Endothelial cell of umbilical vein (primary cell): ENCODE measurements around the gene SNORC. TPM values are rescaled to one million over a fixed set of nuclear protein-coding genes. Genes with fewer than 3 reads are reported as not detected.

Experiments
- BruUV-seq: library from RNA; stranded (reverse); fragments of 400-500 nt; replicated peaks from 2 replicates; lab custom pipeline; 2021; lab: Mats Ljungman, UMichigan
- CTCF ChIA-PET: fragments of 300-600, 350-600 bp; sonication (Branson Sonifier 250); formaldehyde crosslinking; loops from one replicate; lab custom pipeline; 2021; ENCODE audit warnings: antibody characterized with exemption, inconsistent platforms; lab: Charles Lee
- POLR2A ChIA-PET: fragments of 300-600, 350-600 bp; sonication (Branson Sonifier 250); formaldehyde crosslinking; loops from one replicate; lab custom pipeline; 2021; ENCODE audit warnings: antibody characterized with exemption, inconsistent platforms; lab: Charles Lee
- DNase-seq: peaks from one replicate; pipeline ENCODE4 v3.0.0-alpha.2; 2011; ENCODE audit warnings: low read depth, low spot score
- FAIRE-seq: peaks from 2 replicates; lab custom pipeline; 2011; peaks lifted over from hg19 to GRCh38; lab: Jason Lieb, UNC
- H2AFZ ChIP-seq: 2 replicates; pipeline ENCODE4 v1.6.0; 2012; ENCODE audit warnings: low read depth, low read length, control low read depth, inconsistent platforms
- H3K27ac ChIP-seq: 2 replicates; pipeline ENCODE4 v1.5.1; 2011; ENCODE audit warnings: low read depth, mild to moderate bottlenecking, control low read depth, low read length, moderate library complexity; ENCODE audit not compliant: insufficient read depth
- H3K27me3 ChIP-seq, 2 experiments: 2 replicates each; pipeline versions ENCODE4 v1.6.0 to v1.6.1; 2011; ENCODE audit warnings: low read length in 2 of 2, mixed read lengths in 1 of 2; ENCODE audit not compliant: control insufficient read depth in 2 of 2, insufficient read depth in 2 of 2
- H3K36me3 ChIP-seq, 2 experiments: 2 replicates in 1 of 2; 3 replicates in 1 of 2; pipeline ENCODE4 v1.5.1; 2011; ENCODE audit warnings: low read length in 2 of 2, mild to moderate bottlenecking in 1 of 2, moderate library complexity in 1 of 2; ENCODE audit not compliant: control insufficient read depth in 2 of 2, insufficient read depth in 2 of 2; ENCODE audit errors: extremely low read depth in 1 of 2
- H3K4me1 ChIP-seq: 3 replicates; pipeline ENCODE4 v1.5.1; 2011; ENCODE audit warnings: mild to moderate bottlenecking, low read length; ENCODE audit not compliant: control insufficient read depth, insufficient read depth; ENCODE audit errors: extremely low read depth
- H3K4me2 ChIP-seq: 2 replicates; pipeline ENCODE4 v1.6.1; 2011; ENCODE audit warnings: low read length, control low read depth, mixed read lengths; ENCODE audit not compliant: insufficient read depth
- H3K4me3 ChIP-seq, 3 experiments: fragments of 200-600 bp in 1 of 3; sonication (generic), shearing (Covaris generic) in 1 of 3; replicated peaks in 1 of 3; 2 replicates each; pipeline ENCODE4 v1.5.1; 2011 to 2016; ENCODE audit warnings: control low read depth in 3 of 3, low read length in 3 of 3, mild to moderate bottlenecking in 2 of 3, inconsistent platforms in 1 of 3, low read depth in 1 of 3, moderate library complexity in 1 of 3; ENCODE audit not compliant: insufficient read depth in 1 of 3
- H3K79me2 ChIP-seq: 2 replicates; pipeline ENCODE4 v1.6.0; 2012; ENCODE audit warnings: low read length, inconsistent platforms; ENCODE audit not compliant: control insufficient read depth, insufficient read depth
- H3K9ac ChIP-seq: replicated peaks from 2 replicates; pipeline ENCODE3; 2011; ENCODE audit warnings: low read length, control low read depth; ENCODE audit not compliant: insufficient read depth; ENCODE audit errors: extremely low read depth
- H3K9me1 ChIP-seq: replicated peaks from 3 replicates; pipeline ENCODE4 v1.6.0; 2011; ENCODE audit warnings: mild to moderate bottlenecking, low read length; ENCODE audit not compliant: control insufficient read depth, insufficient read depth; ENCODE audit errors: extremely low read depth
- H3K9me3 ChIP-seq: replicated peaks from 2 replicates; pipeline ENCODE4 v1.5.1; 2012; ENCODE audit warnings: low read length, inconsistent platforms; ENCODE audit not compliant: control insufficient read depth, insufficient read depth
- H4K20me1 ChIP-seq: replicated peaks from 2 replicates; pipeline ENCODE3; 2011; ENCODE audit warnings: mild to moderate bottlenecking, low read length; ENCODE audit not compliant: control insufficient read depth, insufficient read depth; ENCODE audit errors: extremely low read depth
- EZH2 ChIP-seq: IDR thresholded peaks from 2 replicates; pipeline ENCODE4 v1.6.1; 2012; ENCODE audit warnings: borderline replicate concordance, low read depth, mild to moderate bottlenecking, moderate library complexity, low read length, inconsistent platforms; ENCODE audit not compliant: severe bottlenecking
- FOS ChIP-seq: IDR thresholded peaks from 2 replicates; pipeline ENCODE4 v1.6.1; 2011; ENCODE audit warnings: mild to moderate bottlenecking, low read length, moderate library complexity, borderline replicate concordance; ENCODE audit not compliant: insufficient read depth
- GATA2 ChIP-seq: IDR thresholded peaks from 2 replicates; pipeline ENCODE4 v1.7.0; 2011; ENCODE audit warnings: low read depth, mild to moderate bottlenecking, moderate library complexity, mixed read lengths, low read length; ENCODE audit not compliant: insufficient read length, insufficient read depth
- JUN ChIP-seq: IDR thresholded peaks from 2 replicates; pipeline ENCODE4 v1.6.1; 2011; ENCODE audit warnings: borderline replicate concordance, low read depth; ENCODE audit not compliant: insufficient read length, insufficient read depth
- MYC ChIP-seq: IDR thresholded peaks from one replicate; pipeline ENCODE4 v1.6.1; 2011; ENCODE audit warnings: mild to moderate bottlenecking, low read depth, low read length
- POLR2A ChIP-seq: IDR thresholded peaks from 2 replicates; pipeline ENCODE4 v1.6.1; 2012; ENCODE audit warnings: low read depth, mild to moderate bottlenecking, control low read depth, low read length
- POLR2AphosphoS5 ChIP-seq: IDR thresholded peaks from 2 replicates; pipeline ENCODE4 v1.6.1; 2012; ENCODE audit warnings: low read depth, mild to moderate bottlenecking, control low read depth, low read length, moderate library complexity; ENCODE audit not compliant: insufficient read depth
- dilution Hi-C: fragments of 300-500 bp; cut with MboI; formaldehyde crosslinking; loops from one replicate; pipeline ENCODE4 v1.15.0; 2019; ENCODE audit warnings: low sequenced_read_pairs; ENCODE audit not compliant: extremely low pct_ligation_motif_present
- intact Hi-C: fragments of 100-400 bp; cut with micrococcal nuclease; formaldehyde crosslinking; loops from one replicate; pipeline ENCODE4 v1.10.0; 2022
- polyA plus RNA-seq, 4 experiments: library from polyadenylated mRNA; depleted of rRNA in 3 of 4; stranded (reverse) in 3 of 4; unstranded in 1 of 4; fragments of >200 nt; gene quantifications; 2 replicates each; pipeline versions ENCODE4 v1.2.1 to v1.2.3, GENCODE V29; 2011 to 2012; ENCODE audit warnings: missing spikeins in 1 of 4
- total RNA-seq: library from RNA; stranded (reverse); gene quantifications from 2 replicates; pipeline ENCODE4 v1.2.3, GENCODE V29; 2021
- TF ChIP-seq, protein P1 (sequence below): IDR thresholded peaks from 2 replicates; pipeline ENCODE4 v1.6.1; 2011; ENCODE audit not compliant: insufficient read depth, insufficient read length
- TF ChIP-seq, protein P2 (sequence below), 2 donors: IDR thresholded peaks; 1 replicate in 1 of 2; 2 replicates in 1 of 2; pipeline ENCODE4 v1.5.1; 2011; ENCODE audit warnings: low read length in 2 of 2, mild to moderate bottlenecking in 2 of 2, moderate library complexity in 2 of 2, control low read depth in 1 of 2, inconsistent platforms in 1 of 2, low read depth in 1 of 2; ENCODE audit not compliant: insufficient read depth in 1 of 2; ENCODE audit errors: extremely low read depth in 1 of 2

The SNORC gene
- total and polyA plus RNA-seq, 2 donors (not counting 3 experiments of a cell fraction or from before 2014, with no cell fraction given), result 1.4 to 4.0 TPM

DNA sequence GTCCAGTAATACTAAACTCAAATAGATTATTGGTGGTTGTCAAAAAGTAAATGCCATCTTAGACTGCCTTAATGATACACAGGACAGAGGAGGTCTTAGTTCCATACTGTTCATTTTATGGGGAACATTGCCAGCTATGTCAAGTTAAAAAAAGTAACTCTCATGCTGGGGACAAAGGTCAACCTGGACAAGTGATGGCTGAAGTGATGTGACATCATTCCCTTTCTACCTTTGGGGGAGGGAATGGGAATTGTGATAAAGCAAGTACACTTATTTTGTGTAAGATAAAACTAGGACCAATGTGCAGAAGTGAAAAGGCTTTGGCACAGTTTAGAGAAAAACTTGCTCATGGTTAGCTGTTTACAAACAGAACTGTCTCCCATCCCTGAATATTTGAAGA, 24.0 kb upstream of the SNORC start:
- Histone ChIP-seq H3K79me2 (peaks cover 3% of the 10 kb centered on the region), H3K4me2 (no peak overlapping the region), H3K9ac (no peak overlapping the region), H3K4me3 (no peak overlapping the region), H3K27ac (no peak overlapping the region), H2AFZ (no peak overlapping the region), H4K20me1 (no peaks in the 10 kb centered on the region), H3K4me1 (no peaks in the 10 kb centered on the region), H3K27me3 (no peaks in the 10 kb centered on the region), H3K9me3 (no peaks in the 10 kb centered on the region), H3K36me3 (peaks cover 18 to 30% of the 10 kb centered on the region in 2 experiments), H3K9me1 (no peaks in the 10 kb centered on the region)
- intact Hi-C loops, result no loop called here
- ChIA-PET CTCF (no interaction called here), POLR2A (no interaction called here)
- TF ChIP-seq POLR2AphosphoS5 (no peak), GATA2 (no peak), FOS (no peak), MYC (no peak), JUN (no peak), EZH2 (no peak), POLR2A (no peak)
- TF ChIP-seq, protein P1, sequence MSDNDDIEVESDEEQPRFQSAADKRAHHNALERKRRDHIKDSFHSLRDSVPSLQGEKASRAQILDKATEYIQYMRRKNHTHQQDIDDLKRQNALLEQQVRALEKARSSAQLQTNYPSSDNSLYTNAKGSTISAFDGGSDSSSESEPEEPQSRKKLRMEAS, result no peak
- TF ChIP-seq, protein P2, sequence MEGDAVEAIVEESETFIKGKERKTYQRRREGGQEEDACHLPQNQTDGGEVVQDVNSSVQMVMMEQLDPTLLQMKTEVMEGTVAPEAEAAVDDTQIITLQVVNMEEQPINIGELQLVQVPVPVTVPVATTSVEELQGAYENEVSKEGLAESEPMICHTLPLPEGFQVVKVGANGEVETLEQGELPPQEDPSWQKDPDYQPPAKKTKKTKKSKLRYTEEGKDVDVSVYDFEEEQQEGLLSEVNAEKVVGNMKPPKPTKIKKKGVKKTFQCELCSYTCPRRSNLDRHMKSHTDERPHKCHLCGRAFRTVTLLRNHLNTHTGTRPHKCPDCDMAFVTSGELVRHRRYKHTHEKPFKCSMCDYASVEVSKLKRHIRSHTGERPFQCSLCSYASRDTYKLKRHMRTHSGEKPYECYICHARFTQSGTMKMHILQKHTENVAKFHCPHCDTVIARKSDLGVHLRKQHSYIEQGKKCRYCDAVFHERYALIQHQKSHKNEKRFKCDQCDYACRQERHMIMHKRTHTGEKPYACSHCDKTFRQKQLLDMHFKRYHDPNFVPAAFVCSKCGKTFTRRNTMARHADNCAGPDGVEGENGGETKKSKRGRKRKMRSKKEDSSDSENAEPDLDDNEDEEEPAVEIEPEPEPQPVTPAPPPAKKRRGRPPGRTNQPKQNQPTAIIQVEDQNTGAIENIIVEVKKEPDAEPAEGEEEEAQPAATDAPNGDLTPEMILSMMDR (IDR thresholded peaks at IDR 0.05; ENCODE audit: extremely low read depth in 1 of 2, insufficient read depth in 1 of 2, low read depth in 1 of 2, low read length in 2 of 2), result no peak
- no peak for FAIRE-seq
- DNase-seq, result no peak
- no TSS peak for BruUV-seq
- dilution Hi-C loops, result no loop called here
